NCI-H2081 (cell line): ENCODE data around the gene EHMT2.

Experiments used
- DNase-seq, 2 experiments: peaks; one replicate each; lab custom pipeline; 2025; lab: John Stamatoyannopoulos, UW

The EHMT2 gene

GRCh38 chr6:31888276-31889258 lies 8.9 kb downstream of the EHMT2 start:
- DNase-seq: no peak

DNA sequence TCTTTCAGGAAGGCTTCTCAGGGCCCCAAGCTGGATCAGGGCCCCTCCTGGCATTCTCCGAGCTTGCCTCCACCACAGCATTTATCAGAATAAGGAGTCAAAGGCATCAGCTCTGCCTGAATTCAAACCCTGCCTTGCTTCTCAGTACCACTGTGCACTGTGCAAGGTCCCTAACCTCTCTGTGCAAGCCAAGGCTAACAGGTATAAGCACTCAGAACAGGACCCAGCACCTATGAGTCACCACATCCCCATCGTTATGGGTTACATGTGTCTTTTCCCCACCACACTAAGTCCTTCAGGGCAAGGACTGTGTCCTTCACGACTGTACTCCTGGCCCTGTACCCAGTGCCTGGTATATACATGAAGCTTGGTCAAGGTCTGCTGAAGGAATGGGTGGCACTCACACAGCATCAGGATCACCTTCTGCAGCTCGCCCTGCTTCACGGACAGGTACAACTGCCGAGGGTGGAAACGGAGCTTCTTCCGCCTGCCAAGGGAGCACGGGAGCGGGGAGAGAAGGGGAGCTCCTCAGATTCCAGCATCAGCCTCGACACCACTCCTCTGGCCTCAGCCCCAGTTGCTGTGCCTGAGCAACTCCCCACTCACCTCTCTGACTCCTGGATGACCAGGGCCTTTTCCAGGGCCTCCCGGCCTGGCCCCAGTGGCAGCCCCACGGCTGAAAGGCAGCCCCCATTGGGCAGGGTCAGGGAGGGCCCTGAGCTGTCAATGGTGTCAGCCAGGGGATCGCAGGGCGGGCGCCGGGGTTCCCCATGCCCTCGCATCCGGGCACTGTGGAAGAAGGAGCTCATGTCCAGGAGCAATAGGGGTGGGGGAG lies 10.1 kb downstream of the EHMT2 start:
- no peak for DNase-seq

- no peak for DNase-seq
Observed at GRCh38 chr6:31886541-31886991, 10.9 kb downstream of the EHMT2 start.

- DNase-seq: no peak
Observed at GRCh38 chr6:31884528-31885035, 12.9 kb downstream of the EHMT2 start.

DNA sequence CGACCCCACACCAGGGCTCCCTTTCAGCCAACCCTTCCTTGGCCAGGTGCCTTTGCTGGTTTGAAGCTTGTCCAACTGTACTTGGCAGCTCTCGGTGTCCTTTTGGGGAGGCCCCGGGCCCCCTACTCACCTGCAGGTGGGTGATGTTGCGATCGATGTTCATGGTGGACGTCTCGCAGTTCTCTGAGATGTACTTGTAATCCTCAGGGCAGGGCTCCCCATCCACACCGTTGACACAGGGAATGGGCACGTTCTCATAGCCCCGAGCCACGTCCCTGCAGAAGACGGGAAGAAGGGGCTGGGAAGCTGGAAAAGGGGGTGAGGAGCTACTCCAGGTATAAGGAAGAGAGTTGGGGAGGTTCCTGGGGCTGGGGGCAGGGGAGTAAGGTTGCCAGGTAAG lies 13.8 kb downstream of the EHMT2 start:
- no peak for DNase-seq

DNA sequence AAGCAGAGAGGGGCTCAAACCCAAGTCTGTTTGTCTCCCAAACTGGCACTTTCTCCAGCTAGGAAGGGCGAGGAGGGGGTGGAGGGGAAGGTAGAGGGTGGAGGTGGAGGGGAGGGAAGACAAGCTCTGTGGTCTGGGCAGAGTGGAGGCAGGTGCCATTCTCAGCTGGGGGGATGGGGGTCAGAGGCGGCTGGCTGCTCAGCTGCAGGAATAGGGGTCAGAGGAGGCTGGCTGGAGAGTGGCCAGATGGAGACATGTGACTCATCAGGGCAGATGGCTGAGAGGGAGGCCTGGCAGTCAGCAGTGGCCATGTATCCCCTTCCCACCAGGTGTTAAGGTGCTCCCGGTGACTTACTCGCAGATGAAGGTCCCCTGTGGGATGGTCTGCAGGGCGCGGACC lies 15.2 kb downstream of the EHMT2 start:
- DNase-seq: no peak

DNA sequence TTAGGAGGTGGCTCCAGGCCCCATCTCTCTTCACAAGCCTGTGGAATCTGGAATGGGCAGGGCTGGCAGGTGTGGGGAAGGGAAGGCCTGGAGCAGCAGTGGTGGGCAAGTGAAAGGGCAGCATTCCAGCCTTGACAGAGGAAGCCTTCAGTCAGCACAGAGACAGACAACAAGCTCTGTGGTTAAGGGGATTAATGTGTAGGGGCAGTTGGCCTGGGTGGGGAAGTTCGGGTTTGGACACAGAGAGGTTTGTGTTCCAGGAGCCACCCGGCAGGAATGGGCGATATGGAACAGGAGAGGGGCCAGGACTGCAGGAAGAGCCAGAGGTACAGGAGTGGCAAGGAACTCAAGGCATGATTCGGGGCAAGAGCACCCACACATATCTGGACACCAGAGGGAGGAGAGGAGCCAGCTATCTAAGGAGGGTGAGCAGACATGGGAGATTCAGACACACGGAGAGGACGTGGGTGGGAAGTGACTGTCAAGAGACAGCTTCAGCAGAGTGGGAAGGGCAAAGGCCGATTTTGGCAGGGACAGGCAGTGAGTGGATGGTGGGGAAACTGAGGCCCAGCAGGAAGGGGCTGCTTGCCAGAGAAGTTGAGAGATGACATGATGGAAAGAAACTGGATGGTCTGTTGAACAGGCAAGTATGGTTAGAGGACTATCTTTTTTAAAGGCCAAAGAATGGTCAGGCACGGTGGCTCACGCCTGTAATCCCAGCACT lies 16.2 kb downstream of the EHMT2 start:
- no peak for DNase-seq

- DNase-seq: no peak
Observed at GRCh38 chr6:31880616-31881015, 16.9 kb downstream of the EHMT2 start.

- no peak for DNase-seq
Observed at GRCh38 chr6:31879901-31880300, 17.6 kb downstream of the EHMT2 start.

DNA sequence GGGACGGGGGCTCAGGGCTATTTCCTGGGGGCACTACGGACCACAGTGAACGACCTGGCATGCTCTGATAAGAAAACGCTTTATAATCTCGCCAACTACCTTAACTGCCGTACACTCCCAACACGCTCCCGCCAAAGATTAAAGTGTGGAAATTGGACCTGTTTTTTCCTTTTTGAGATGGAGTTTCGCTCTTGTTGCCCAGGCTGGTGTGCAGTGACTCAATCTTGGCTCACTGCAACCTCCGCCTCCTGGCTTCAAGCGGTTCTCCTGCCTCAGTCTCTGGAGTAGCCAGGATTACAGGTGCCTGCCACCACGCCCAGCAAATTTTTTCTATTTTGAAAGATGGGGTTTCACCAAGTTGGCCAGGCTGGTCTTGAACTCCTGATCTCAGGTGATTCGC lies 18.4 kb downstream of the EHMT2 start:
- DNase-seq: no peak

- no peak for DNase-seq
Observed at GRCh38 chr6:31878726-31879125, 18.8 kb downstream of the EHMT2 start, which contains the start of gene SLC44A4. Gene SLC44A4 (minus strand): TSS chr6:31878997. CDS start chr6:31878980, 17 bp downstream.

DNA sequence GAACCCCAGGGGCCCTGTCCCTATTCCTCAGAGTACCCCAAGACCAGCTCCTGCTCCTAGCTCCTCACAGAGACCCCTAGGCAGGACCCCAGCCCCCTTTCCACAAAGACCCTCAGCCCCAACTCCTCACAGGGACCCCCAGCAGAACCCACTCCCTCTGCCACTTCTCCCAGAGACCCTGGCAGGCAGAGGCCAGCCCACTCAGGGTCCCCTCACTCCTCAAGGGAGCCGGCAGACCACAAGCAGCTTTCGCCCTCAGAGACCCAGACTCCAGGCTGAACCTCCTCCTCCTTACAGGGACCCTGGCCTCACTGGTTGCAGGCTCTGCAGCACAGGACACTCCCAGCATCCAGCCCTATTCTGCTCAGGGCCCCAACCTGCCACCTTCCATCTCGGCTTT lies 19.3 kb downstream of the EHMT2 start:
- no peak for DNase-seq

DNA sequence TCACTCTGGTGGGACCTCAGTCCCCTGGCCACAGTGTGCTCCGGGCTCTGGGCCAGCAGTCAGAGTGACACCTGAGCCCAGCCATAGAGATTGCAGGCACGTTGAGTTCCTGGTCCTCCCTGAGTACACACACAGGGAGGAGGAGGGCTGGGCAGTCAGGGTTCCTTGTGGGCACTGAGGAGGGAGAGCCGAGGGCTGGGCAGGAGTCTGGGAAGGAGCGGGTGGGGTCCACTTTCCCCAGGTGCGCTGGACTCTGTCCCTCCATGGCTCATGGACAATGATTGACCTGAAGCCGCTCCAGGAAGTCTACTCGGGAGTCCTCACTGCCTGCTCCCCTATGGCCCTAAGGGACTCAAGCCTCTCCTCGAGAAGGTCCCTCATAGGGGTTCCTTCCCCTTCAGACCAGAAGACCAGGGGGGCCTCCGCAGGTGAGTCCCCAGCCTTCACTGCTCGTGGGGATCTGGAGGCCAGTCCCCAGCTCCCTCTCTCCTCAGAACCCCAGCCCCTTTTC lies 19.8 kb downstream of the EHMT2 start:
- DNase-seq: no peak

GRCh38 chr6:31877125-31877650 lies 20.3 kb downstream of the EHMT2 start:
- DNase-seq: no peak

GRCh38 chr6:31876357-31876756 lies 21.1 kb downstream of the EHMT2 start:
- no peak for DNase-seq

DNA sequence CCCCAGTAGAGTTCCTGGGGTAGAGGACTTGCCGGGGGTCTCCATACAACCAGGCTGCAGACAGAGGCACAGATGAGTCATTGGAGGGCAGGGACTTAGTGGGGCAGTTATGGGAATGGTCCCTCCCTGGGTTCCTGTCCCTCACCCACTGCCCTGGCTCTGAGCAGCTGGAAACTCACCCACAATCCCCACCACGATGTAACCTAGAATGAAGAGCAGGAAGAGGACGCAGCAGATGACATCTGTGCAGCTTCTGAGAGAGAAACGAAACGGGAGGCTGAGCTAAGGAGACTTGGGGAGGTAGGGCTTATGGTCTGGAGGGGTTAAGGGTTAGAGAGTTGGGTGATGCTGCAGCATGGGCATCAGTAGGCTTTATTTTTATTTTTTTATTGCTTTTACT lies 21.6 kb downstream of the EHMT2 start:
- DNase-seq: no peak

GRCh38 chr6:31874836-31875572 lies 22.5 kb downstream of the EHMT2 start:
- no peak for DNase-seq

DNA sequence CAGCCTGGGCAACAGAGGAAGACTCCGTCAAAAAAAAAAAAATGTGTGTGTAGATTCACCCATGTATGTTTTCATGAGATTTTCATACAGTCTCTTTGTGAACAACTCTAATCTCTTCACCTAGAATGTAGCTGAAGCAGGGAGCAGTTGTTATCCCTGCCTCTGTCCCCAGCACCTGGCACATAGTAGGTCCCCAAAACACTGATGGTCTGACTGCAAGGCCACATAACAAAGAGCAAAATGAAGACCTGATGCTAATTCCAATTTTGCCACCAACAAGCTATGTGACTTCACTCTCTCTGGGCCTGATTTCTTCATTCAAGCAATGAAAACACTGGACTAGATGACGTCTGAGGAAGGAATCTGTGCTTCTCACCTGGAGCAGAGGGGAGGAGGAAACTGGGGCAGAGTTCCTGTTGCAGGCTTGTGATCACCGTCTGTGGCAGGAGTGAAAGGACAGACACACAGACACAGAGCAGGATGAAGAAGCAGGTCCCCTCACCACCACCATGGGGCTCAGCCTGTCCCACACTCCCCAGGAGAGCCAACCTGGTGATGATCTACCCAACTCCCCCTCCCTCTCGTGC lies 23.3 kb downstream of the EHMT2 start:
- DNase-seq: no peak

GRCh38 chr6:31871046-31871659 lies 26.3 kb downstream of the EHMT2 start:
- no peak for DNase-seq
